CD4-positive, alpha-beta T cell (primary cell): ENCODE measurements around the gene PIK3C2G. TPM values are rescaled to one million over a fixed set of nuclear protein-coding genes. Genes with fewer than 3 reads are reported as not detected.
"Not testable (repeated sequence)": the region's sequence is repeated elsewhere in the genome, so short reads cannot be mapped to it uniquely, and the experiment has no call there.

Source experiments
- ATAC-seq: fragments of 200-7000 bp; cut with Tn5 transposase; one replicate; pipeline ENCODE4 v1.10.0; 2022; ENCODE audit warnings: mild to moderate bottlenecking; ENCODE audit not compliant: poor library complexity
- CTCF ChIA-PET: fragments of 350-600 bp; sonication (Branson Sonifier 250); formaldehyde crosslinking; loops from one replicate; lab custom pipeline; 2021; ENCODE audit warnings: antibody characterized with exemption, inconsistent platforms; lab: Charles Lee
- POLR2A ChIA-PET: fragments of 350-600 bp; sonication (Branson Sonifier 250); formaldehyde crosslinking; loops from one replicate; lab custom pipeline; 2021; ENCODE audit warnings: antibody characterized with exemption, inconsistent platforms; lab: Charles Lee
- DNase-seq, 14 experiments: peaks; one replicate each; pipeline ENCODE4 v3.0.0-alpha.2; 2013 to 2020; ENCODE audit warnings: mixed read lengths in 2 of 14
- H3K27ac ChIP-seq, 2 donors: one replicate each; pipeline versions ENCODE4 v1.5.1 to v1.7.0; 2013; ENCODE audit warnings: low read length in 2 of 2, low read depth in 1 of 2, mild to moderate bottlenecking in 1 of 2
- H3K27me3 ChIP-seq, 2 experiments: 1 replicate in 1 of 2; 2 replicates in 1 of 2; pipeline versions ENCODE4 v1.6.1 to v1.7.0; 2013; ENCODE audit warnings: low read length in 2 of 2, control low read depth in 1 of 2, mild to moderate bottlenecking in 1 of 2, moderate library complexity in 1 of 2; ENCODE audit not compliant: insufficient read depth in 2 of 2, control insufficient read depth in 1 of 2
- H3K36me3 ChIP-seq: one replicate; pipeline ENCODE4 v1.6.1; 2013; ENCODE audit warnings: low read length, control low read depth; ENCODE audit not compliant: insufficient read depth
- H3K4me1 ChIP-seq: one replicate; pipeline ENCODE4 v1.6.1; 2013; ENCODE audit warnings: low read length, control low read depth; ENCODE audit not compliant: insufficient read depth
- H3K4me3 ChIP-seq: one replicate; pipeline ENCODE4 v1.5.1; 2013; ENCODE audit warnings: mild to moderate bottlenecking, low read length, moderate library complexity
- H3K9me3 ChIP-seq, 2 experiments: 1 replicate in 1 of 2; 2 replicates in 1 of 2; pipeline versions ENCODE4 v1.6.1 to v1.7.0; 2013; ENCODE audit warnings: low read length in 2 of 2, mild to moderate bottlenecking in 2 of 2, control low read depth in 1 of 2, moderate library complexity in 1 of 2; ENCODE audit not compliant: control insufficient read depth in 1 of 2, insufficient read depth in 1 of 2
- H3K27ac Mint-ChIP-seq: one replicate; pipeline ENCODE4 v1.8.0; 2020; ENCODE audit warnings: mixed read lengths
- H3K27me3 Mint-ChIP-seq: one replicate; pipeline ENCODE4 v1.8.0; 2021; ENCODE audit warnings: mixed read lengths
- H3K36me3 Mint-ChIP-seq: one replicate; pipeline ENCODE4 v1.8.0; 2021; ENCODE audit warnings: low read depth, mixed read lengths
- H3K4me1 Mint-ChIP-seq: one replicate; pipeline ENCODE4 v1.8.0; 2021; ENCODE audit warnings: low read depth, mixed read lengths
- H3K4me3 Mint-ChIP-seq: one replicate; pipeline ENCODE4 v1.8.0; 2020; ENCODE audit warnings: mild to moderate bottlenecking, mixed read lengths
- H3K9me3 Mint-ChIP-seq: one replicate; pipeline ENCODE4 v1.8.0; 2020; ENCODE audit warnings: mixed read lengths
- CTCF ChIP-seq: fragments of 200-600 bp; IDR thresholded peaks from one replicate; pipeline ENCODE4 v1.8.0; 2022; ENCODE audit warnings: antibody characterized with exemption, mild to moderate bottlenecking
- intact Hi-C, 2 experiments: fragments of 100-400 bp; cut with DNase I in 1 of 2; cut with micrococcal nuclease in 1 of 2; formaldehyde crosslinking; loops; one replicate each; pipeline versions ENCODE4 v1.15.1 to v1.9.0; 2023 to 2025; cut with DNase I, micrococcal nuclease
- total RNA-seq, 174 experiments: library from RNA in 2 of 174; stranded (reverse) in 2 of 174; gene quantifications; one replicate each; pipeline ENCODE4 v1.2.3 and lab custom pipeline; 2021 to 2026

The PIK3C2G gene
- total RNA-seq, 2 experiments from 2014 or later: not detected

DNA sequence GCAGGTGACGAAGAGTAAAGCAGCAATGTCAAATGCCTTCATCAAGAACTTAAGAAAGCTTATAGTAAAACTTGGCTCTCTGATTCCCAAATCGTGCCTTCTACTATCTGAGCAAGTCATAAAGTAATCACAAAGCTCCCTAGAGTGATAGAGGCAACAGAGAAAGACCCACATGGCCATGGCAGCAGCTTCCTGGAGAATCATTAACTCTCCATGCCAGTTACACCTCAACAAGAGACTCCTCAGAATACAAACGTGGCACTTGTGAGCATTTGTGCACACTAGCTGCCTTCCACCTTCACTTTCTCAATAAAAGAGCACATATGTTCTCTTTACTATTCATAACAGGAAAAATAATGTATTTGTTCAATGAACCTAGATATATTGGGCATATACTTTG is 428.5 kb downstream of the PIK3C2G start:
- CTCF ChIA-PET: no interaction called here
- intact Hi-C loops: no loop called here
- POLR2A ChIA-PET: no interaction called here
- Histone ChIP-seq H3K4me1 (no peaks in the 10 kb centered on the region), H3K36me3 (no peaks in the 10 kb centered on the region), H3K27ac (no peak overlapping the region), H3K4me3 (no peak overlapping the region), H3K27me3 (no peaks in the 10 kb centered on the region), H3K9me3 (no peaks in the 10 kb centered on the region)
- Mint-ChIP-seq H3K4me1 (no peaks in the 10 kb centered on the region), H3K4me3 (no peak overlapping the region), H3K27ac (no peak overlapping the region), H3K9me3 (peaks cover 9% of the 10 kb centered on the region), H3K36me3 (no peaks in the 10 kb centered on the region), H3K27me3 (no peaks in the 10 kb centered on the region)
- no peak for ATAC-seq
- no peak for DNase-seq
- TF ChIP-seq CTCF: no peak

DNA sequence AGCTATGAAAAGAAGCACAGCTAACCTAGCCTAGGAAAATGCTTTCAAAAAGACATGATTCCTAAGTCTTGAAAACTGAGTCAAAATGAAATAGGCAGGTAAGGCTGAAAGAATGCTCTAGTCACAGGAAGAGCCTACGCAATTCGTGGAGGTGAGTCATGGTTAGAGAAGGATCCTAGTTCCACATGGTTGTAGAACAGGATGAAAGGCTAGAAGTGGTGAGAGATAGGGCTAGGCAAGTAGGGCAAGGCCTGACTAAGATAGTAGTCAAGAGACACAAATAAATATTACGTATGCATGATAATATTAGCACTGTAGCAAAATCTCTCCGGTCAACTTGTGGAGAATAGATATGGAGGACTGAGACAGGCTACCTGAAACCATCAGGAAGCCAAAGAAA is 429.3 kb downstream of the PIK3C2G start:
- Histone ChIP-seq H3K9me3 (no peaks in the 10 kb centered on the region), H3K36me3 (no peaks in the 10 kb centered on the region), H3K4me1 (no peaks in the 10 kb centered on the region), H3K27me3 (no peaks in the 10 kb centered on the region), H3K27ac (no peak overlapping the region), H3K4me3 (no peak overlapping the region)
- Mint-ChIP-seq H3K27ac (no peak overlapping the region), H3K9me3 (peaks cover 9% of the 10 kb centered on the region), H3K27me3 (no peaks in the 10 kb centered on the region), H3K36me3 (no peaks in the 10 kb centered on the region), H3K4me3 (no peak overlapping the region), H3K4me1 (no peaks in the 10 kb centered on the region)
- ChIA-PET CTCF (no interaction called here), POLR2A (no interaction called here)
- no peak for TF ChIP-seq CTCF
- no peak for DNase-seq
- ATAC-seq: no peak
- intact Hi-C loops: no loop called here

GRCh38 chr12:18693986-18694385 is 432.7 kb downstream of the PIK3C2G start:
- peaks cover 10% of the 10 kb centered on the region for H3K9me3 Mint-ChIP-seq
- H3K4me3 ChIP-seq, H3K36me3 ChIP-seq, DNase-seq, intact Hi-C loops, POLR2A ChIA-PET, H3K27me3 ChIP-seq, H3K36me3 Mint-ChIP-seq, H3K4me3 Mint-ChIP-seq, H3K4me1 ChIP-seq, H3K9me3 ChIP-seq, CTCF ChIA-PET, ATAC-seq, H3K27me3 Mint-ChIP-seq, H3K4me1 Mint-ChIP-seq, H3K27ac Mint-ChIP-seq, H3K27ac ChIP-seq: not testable (repeated sequence)

GRCh38 chr12:18696971-18697602 is 435.8 kb downstream of the PIK3C2G start:
- H3K36me3 ChIP-seq: no peaks in the 10 kb centered on the region
- Mint-ChIP-seq H3K27ac (no peak overlapping the region), H3K27me3 (no peaks in the 10 kb centered on the region), H3K36me3 (no peaks in the 10 kb centered on the region), H3K9me3 (peaks cover 3% of the 10 kb centered on the region), H3K4me1 (no peaks in the 10 kb centered on the region), H3K4me3 (no peak overlapping the region)
- POLR2A ChIA-PET: no interaction called here
- H3K27ac ChIP-seq: no peak overlapping the region
- H3K4me3 ChIP-seq: no peak overlapping the region
- DNase-seq (no peak), ATAC-seq (no peak)
- H3K27me3 ChIP-seq: no peaks in the 10 kb centered on the region
- CTCF ChIA-PET: no interaction called here
- no peak for TF ChIP-seq CTCF
- intact Hi-C loops: no loop called here
- H3K9me3 ChIP-seq: no peaks in the 10 kb centered on the region
- no peaks in the 10 kb centered on the region for H3K4me1 ChIP-seq
